CD4-positive, CD25-positive, alpha-beta regulatory T cell (primary cell): ENCODE data around the gene PNPLA5. TPM values are rescaled to one million over a fixed set of nuclear protein-coding genes. Genes with fewer than 3 reads are reported as not detected.

Experiments
- ATAC-seq, 2 donors: fragments of 150-1000 bp; cut with Tn5 transposase; one replicate each; pipeline ENCODE4 v1.10.0; 2021; ENCODE audit warnings: low read depth in 2 of 2, moderate number of reproducible peaks in 2 of 2, moderate library complexity in 1 of 2
- DNase-seq, 3 donors: peaks; one replicate each; pipeline versions ENCODE4 v3.0.0 to v3.0.0-alpha.2; 2012 to 2022; ENCODE audit warnings: mixed read lengths in 1 of 3
- H3K27ac ChIP-seq: one replicate; pipeline ENCODE4 v1.7.0; 2013; ENCODE audit warnings: mild to moderate bottlenecking, low read length; ENCODE audit not compliant: insufficient read depth, poor library complexity, severe bottlenecking
- H3K27me3 ChIP-seq: one replicate; pipeline ENCODE4 v1.7.0; 2013; ENCODE audit warnings: low read length; ENCODE audit not compliant: control insufficient read depth, insufficient read depth
- H3K36me3 ChIP-seq: one replicate; pipeline ENCODE4 v1.7.0; 2013; ENCODE audit warnings: mild to moderate bottlenecking, low read length, moderate library complexity; ENCODE audit not compliant: control insufficient read depth, insufficient read depth
- H3K4me1 ChIP-seq: 2 replicates; pipeline ENCODE4 v1.7.0; 2013; ENCODE audit warnings: mild to moderate bottlenecking, low read length; ENCODE audit not compliant: insufficient read depth, control insufficient read depth, poor library complexity, severe bottlenecking
- H3K4me3 ChIP-seq: one replicate; pipeline ENCODE4 v1.7.0; 2013; ENCODE audit warnings: low read depth, mild to moderate bottlenecking, low read length, moderate library complexity
- H3K9me3 ChIP-seq, 2 experiments: 1 replicate in 1 of 2; 2 replicates in 1 of 2; pipeline ENCODE4 v1.7.0; 2013; ENCODE audit warnings: low read length in 2 of 2, mild to moderate bottlenecking in 1 of 2, moderate library complexity in 1 of 2; ENCODE audit not compliant: control insufficient read depth in 2 of 2
- H3K27ac Mint-ChIP-seq, 3 donors: one replicate each; pipeline ENCODE4 v1.8.0; 2020 to 2022; ENCODE audit warnings: mild to moderate bottlenecking in 3 of 3, mixed read lengths in 3 of 3, moderate library complexity in 2 of 3
- H3K27me3 Mint-ChIP-seq: one replicate; pipeline ENCODE4 v1.8.0; 2022; ENCODE audit warnings: mild to moderate bottlenecking, mixed read lengths
- H3K36me3 Mint-ChIP-seq: one replicate; pipeline ENCODE4 v1.8.0; 2020; ENCODE audit warnings: mixed read lengths
- H3K4me1 Mint-ChIP-seq, 4 donors: one replicate each; pipeline ENCODE4 v1.8.0; 2020 to 2022; ENCODE audit warnings: mixed read lengths in 4 of 4, mild to moderate bottlenecking in 1 of 4
- H3K4me3 Mint-ChIP-seq, 4 donors: one replicate each; pipeline ENCODE4 v1.8.0; 2020 to 2022; ENCODE audit warnings: mild to moderate bottlenecking in 4 of 4, mixed read lengths in 4 of 4, moderate library complexity in 3 of 4
- H3K9me3 Mint-ChIP-seq, 7 donors: one replicate each; pipeline ENCODE4 v1.8.0; 2020 to 2022; ENCODE audit warnings: mixed read lengths in 7 of 7, mild to moderate bottlenecking in 3 of 7, moderate library complexity in 2 of 7
- polyA plus RNA-seq, 4 donors: library from polyadenylated mRNA; unstranded; fragments of 300-500 nt; fragmentation: Illumina TruSeq; gene quantifications; one replicate each; pipeline ENCODE4 v1.2.3, GENCODE V29; 2021
- total RNA-seq: library from RNA; stranded (reverse); gene quantifications from one replicate; pipeline ENCODE4 v1.2.3, GENCODE V29; 2022

PNPLA5 gene
- total and polyA plus RNA-seq, 5 donors from 2014 or later: not detected

DNA sequence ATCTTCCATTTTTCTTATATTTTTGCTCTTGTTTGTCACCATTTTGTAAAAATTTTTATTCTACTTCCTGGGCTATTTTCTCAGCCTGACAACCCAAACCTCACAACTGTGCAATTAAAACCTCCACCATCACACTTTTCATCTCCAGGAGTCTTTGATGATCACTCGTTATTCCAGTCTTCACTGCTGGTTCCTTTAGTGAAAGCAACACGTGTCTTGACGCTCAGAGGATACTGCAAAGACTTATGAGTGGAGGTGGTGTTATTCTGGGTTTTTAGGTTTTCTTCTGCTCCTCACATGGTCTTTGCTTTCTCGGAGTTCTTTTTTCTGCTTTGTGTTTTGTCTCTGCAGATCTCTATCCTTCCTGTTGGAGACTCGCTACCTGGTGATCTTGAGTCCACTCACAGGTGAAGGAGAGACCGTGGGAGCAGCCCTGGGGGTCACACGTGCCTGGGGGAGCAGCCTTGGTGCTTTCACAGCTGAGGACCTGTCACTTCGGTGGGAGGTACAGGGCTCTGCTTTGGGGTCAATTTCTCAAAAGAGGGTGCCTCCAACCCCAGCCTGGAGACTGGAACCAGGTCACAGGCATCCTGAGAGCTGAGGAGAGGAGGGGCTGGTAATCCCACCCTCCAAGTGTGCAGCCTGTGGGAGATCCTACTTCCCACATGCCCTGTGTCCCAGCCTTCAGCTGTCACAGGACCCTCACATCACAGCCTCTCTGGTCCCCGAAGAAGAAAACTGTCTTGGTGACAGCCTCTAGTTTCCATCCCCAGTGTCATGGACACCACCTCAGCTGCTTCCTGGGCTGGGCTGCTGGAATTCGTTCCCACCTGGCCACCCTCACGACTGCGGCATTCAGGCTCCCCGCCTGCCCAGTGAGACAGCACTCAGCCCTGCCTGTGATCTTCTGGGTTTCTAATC is 40.5 kb downstream of the PNPLA5 start:
- Mint-ChIP-seq H3K9me3 (peaks cover 0 to 4% (median 0%) of the 10 kb centered on the region in 7 donors), H3K27ac (no peak overlapping the region), H3K4me3 (no peak overlapping the region), H3K36me3 (no peaks in the 10 kb centered on the region), H3K4me1 (peaks cover 0 to 2% (median 0%) of the 10 kb centered on the region in 4 donors), H3K27me3 (peaks cover 19% of the 10 kb centered on the region)
- H3K4me3 ChIP-seq: no peak overlapping the region
- no peaks in the 10 kb centered on the region for H3K9me3 ChIP-seq
- no peaks in the 10 kb centered on the region for H3K4me1 ChIP-seq
- H3K36me3 ChIP-seq: no peaks in the 10 kb centered on the region
- H3K27me3 ChIP-seq: no peaks in the 10 kb centered on the region
- ATAC-seq (no peak), DNase-seq (no peak)
- H3K27ac ChIP-seq: no peak overlapping the region

DNA sequence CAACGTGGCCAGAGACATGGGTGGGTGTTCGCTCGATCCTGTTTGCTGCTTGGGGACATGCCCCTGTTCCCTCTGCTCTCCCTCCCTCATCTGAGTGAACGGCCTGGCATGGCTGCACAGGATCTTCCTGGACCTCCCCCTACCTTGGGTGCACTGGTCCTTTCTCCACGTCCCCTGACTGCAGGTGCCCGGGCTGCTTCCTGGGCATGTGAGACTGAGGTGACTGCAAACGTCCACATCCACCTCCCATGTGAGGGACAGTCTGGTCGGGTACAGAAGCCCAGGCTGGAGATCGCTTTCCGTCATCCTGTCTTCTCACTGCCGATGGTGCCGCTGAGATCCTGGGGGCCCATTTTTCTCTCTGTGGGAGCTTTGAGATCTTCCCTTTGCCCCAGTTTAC is 41.3 kb downstream of the PNPLA5 start:
- Mint-ChIP-seq H3K9me3 (peaks cover 0 to 3% (median 0%) of the 10 kb centered on the region in 7 donors), H3K27ac (no peak overlapping the region), H3K4me3 (no peak overlapping the region), H3K36me3 (no peaks in the 10 kb centered on the region), H3K27me3 (peaks cover 19% of the 10 kb centered on the region), H3K4me1 (peaks cover 0 to 2% (median 0%) of the 10 kb centered on the region in 4 donors)
- Histone ChIP-seq H3K9me3 (no peaks in the 10 kb centered on the region), H3K4me3 (no peak overlapping the region), H3K27ac (no peak overlapping the region), H3K27me3 (no peaks in the 10 kb centered on the region), H3K4me1 (no peaks in the 10 kb centered on the region), H3K36me3 (no peaks in the 10 kb centered on the region)
- DNase-seq (no peak), ATAC-seq (no peak)

DNA sequence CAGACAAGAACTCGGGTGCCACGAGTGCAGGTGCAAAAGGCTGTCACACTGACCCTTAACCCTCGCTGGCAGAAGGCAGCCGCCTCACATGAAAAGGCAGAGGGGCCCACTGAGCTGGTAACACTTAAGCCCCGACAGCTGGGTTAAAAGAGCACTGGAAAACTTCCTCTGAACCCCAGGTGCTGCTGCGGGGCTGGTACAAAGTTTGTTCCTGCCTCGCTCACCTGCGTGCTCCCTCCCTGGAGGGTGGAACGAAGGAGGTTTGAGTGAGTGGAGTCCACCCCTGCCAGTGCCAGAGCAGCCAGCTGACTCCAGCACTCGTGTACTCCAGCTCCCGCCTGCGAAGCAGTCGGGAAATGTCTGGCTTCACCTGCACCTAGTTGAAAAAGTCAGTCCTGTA is 42.1 kb downstream of the PNPLA5 start:
- Histone ChIP-seq H3K36me3 (no peaks in the 10 kb centered on the region), H3K9me3 (no peaks in the 10 kb centered on the region), H3K4me1 (no peaks in the 10 kb centered on the region), H3K27ac (no peak overlapping the region), H3K27me3 (no peaks in the 10 kb centered on the region), H3K4me3 (no peak overlapping the region)
- H3K4me1 Mint-ChIP-seq: peaks cover 0 to 2% (median 0%) of the 10 kb centered on the region in 4 donors
- peaks cover 0 to 2% (median 0%) of the 10 kb centered on the region in 7 donors for H3K9me3 Mint-ChIP-seq
- no peak overlapping the region for H3K27ac Mint-ChIP-seq
- no peaks in the 10 kb centered on the region for H3K36me3 Mint-ChIP-seq
- peaks cover 19% of the 10 kb centered on the region for H3K27me3 Mint-ChIP-seq
- no peak overlapping the region for H3K4me3 Mint-ChIP-seq
- ATAC-seq (no peak), DNase-seq (no peak)

DNA sequence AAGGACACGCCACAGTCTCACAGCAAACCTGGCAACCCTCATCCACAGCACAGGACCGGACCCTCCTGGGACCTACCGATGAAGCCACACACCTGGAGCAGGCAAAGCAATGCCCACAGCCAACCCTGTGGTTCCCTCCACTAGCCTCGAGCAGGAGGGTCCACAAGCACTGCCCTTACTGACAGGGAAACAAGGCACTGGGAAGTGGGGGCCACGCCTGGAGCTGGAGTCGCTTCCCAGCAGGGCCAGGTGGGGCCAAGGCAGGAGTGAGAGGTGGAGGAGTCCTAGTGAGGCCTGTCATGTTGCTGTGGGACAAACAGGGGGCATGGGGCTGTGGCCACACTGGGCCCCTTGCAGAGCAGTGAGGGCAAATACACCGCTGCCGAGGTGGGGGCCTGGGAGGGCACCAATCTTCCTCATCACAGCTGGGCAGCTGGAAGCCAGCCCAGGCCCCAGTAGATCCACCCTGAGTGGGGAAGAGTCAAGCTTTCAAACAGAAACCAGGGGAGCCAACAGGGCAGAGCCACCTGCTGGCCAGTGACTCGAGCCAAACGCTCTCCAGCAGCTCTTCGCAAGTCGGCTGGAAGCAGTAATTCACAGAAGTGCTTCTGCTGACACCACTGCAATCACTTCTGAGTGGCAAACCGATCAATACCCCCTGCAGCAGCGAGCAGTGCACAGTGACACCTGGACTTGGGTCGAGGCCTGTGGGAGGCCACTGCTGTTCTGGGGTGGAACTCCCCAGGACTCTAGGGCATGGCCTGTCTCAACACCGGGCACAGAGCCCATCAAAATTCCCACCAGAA is 43.2 kb downstream of the PNPLA5 start:
- Histone ChIP-seq H3K4me3 (no peak overlapping the region), H3K27me3 (no peaks in the 10 kb centered on the region), H3K4me1 (no peaks in the 10 kb centered on the region), H3K27ac (no peak overlapping the region), H3K36me3 (no peaks in the 10 kb centered on the region), H3K9me3 (no peaks in the 10 kb centered on the region)
- Mint-ChIP-seq H3K27ac (no peak overlapping the region), H3K9me3 (peaks cover 0 to 2% (median 0%) of the 10 kb centered on the region in 7 donors), H3K4me3 (no peak overlapping the region), H3K4me1 (peaks cover 0 to 2% (median 0%) of the 10 kb centered on the region in 4 donors), H3K27me3 (peaks cover 12% of the 10 kb centered on the region), H3K36me3 (no peaks in the 10 kb centered on the region)
- DNase-seq: no peak
- no peak for ATAC-seq

DNA sequence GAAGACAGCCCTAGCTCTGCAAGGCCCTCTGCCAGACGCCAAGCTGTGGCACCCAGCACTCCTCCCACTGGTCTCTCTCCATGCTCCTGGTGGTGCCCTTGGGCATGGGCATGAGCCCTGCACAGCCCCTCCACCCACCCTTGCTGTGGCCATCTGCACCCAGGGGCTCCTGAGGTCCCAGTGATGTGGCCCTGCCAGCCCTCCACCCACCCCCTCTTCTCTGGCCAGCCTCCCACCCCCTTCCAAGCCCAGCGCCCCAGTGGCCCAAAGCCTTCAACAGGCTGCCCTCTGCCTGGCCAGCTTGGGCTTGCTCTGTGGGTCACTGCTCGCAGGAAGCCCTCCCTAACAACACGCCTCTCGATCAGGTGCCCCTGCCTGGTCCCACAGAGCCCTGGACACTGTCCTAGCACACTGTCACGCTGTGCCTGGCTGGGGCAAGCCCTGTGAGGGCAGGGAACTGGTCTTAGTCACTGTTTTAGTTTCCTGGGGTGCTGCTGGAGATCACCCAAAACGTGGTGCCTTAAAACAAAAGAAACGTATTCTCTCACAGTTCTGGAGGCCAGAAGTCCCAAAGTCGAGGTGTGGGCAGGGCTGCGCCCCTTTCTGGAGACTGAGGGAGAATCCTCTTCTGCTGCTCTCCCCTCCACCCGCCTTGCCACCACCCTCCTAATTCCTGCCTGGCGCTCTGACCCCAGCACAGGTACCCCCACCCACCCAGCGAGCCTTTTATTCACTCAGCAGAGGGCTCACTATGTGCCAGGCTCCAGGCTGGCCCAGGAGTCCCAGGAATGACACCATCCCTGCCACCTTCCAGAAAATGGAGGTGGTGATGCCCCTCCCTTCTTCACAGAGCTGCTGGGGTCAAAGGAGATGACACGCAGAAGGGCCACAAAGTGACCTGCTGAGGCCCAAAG is 44.2 kb downstream of the PNPLA5 start:
- Mint-ChIP-seq H3K27me3 (peaks cover 12% of the 10 kb centered on the region), H3K4me1 (peaks cover 0 to 2% (median 0%) of the 10 kb centered on the region in 4 donors), H3K27ac (no peak overlapping the region), H3K9me3 (no peaks in the 10 kb centered on the region), H3K36me3 (no peaks in the 10 kb centered on the region), H3K4me3 (no peak overlapping the region)
- Histone ChIP-seq H3K4me1 (no peaks in the 10 kb centered on the region), H3K9me3 (no peaks in the 10 kb centered on the region), H3K36me3 (no peaks in the 10 kb centered on the region), H3K27me3 (no peaks in the 10 kb centered on the region), H3K27ac (no peak overlapping the region), H3K4me3 (no peak overlapping the region)
- DNase-seq (no peak), ATAC-seq (no peak)

DNA sequence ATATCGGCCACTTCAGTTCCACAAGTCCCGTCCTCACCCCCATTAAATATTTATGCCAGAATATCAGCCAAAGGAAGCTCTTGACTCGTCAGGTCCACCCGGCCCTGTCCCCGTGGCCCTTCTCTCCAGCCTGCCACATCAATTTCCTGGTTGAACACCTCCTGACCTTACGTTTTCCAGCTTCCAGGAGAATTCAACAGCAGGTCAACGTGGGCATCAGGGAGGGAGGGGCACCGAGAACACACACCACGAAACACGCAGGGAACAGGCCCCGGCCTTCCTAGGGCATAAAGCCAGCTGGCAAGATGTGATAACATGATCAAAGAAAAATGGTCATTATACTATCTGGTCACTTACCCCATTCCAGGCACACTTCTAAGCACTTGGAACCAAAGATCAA is 44.8 kb downstream of the PNPLA5 start:
- Histone ChIP-seq H3K27me3 (no peaks in the 10 kb centered on the region), H3K27ac (no peak overlapping the region), H3K9me3 (no peaks in the 10 kb centered on the region), H3K4me1 (no peaks in the 10 kb centered on the region), H3K36me3 (no peaks in the 10 kb centered on the region), H3K4me3 (no peak overlapping the region)
- Mint-ChIP-seq H3K9me3 (no peaks in the 10 kb centered on the region), H3K36me3 (no peaks in the 10 kb centered on the region), H3K4me3 (no peak overlapping the region), H3K4me1 (peaks cover 0 to 2% (median 0%) of the 10 kb centered on the region in 4 donors), H3K27me3 (peaks cover 12% of the 10 kb centered on the region), H3K27ac (no peak overlapping the region)
- DNase-seq (no peak), ATAC-seq (no peak)

DNA sequence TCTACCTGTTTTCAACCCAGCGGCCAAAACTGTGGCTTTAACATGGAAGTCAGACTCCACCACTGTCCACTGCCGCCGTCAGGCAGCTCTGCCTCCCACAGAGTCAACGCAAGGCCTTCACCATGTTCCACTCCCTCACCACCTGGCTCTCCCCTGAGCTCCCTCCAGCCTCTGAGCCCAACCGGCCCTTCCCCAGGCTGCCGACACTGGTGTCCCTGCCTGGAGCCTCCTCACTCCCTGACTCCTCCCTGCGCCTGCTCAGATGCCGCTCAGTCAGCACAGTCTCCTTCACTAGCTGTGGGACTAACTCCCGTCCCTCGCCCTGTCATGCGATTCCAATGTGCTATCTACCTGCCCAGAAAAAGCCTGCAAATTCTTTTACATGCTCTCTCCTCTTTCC is 45.8 kb downstream of the PNPLA5 start:
- Mint-ChIP-seq H3K27ac (no peak overlapping the region), H3K36me3 (no peaks in the 10 kb centered on the region), H3K4me3 (no peak overlapping the region), H3K4me1 (peaks cover 0 to 2% (median 0%) of the 10 kb centered on the region in 4 donors), H3K27me3 (peaks cover 7% of the 10 kb centered on the region), H3K9me3 (no peaks in the 10 kb centered on the region)
- no peaks in the 10 kb centered on the region for H3K27me3 ChIP-seq
- no peaks in the 10 kb centered on the region for H3K9me3 ChIP-seq
- H3K36me3 ChIP-seq: no peaks in the 10 kb centered on the region
- ATAC-seq (no peak), DNase-seq (no peak)
- H3K27ac ChIP-seq: no peak overlapping the region
- no peaks in the 10 kb centered on the region for H3K4me1 ChIP-seq
- H3K4me3 ChIP-seq: no peak overlapping the region
